HEK293 (cell line): ENCODE data around the gene C12orf42.

Experiments
- CTCF ChIA-PET: fragments of 350-600 bp; formaldehyde crosslinking; extraction: SDS; loops from one replicate; lab custom pipeline; 2021; ENCODE audit warnings: antibody characterized with exemption; lab: Yijun Ruan, JAX
- POLR2A ChIA-PET: fragments of 300-600 bp; formaldehyde crosslinking; extraction: SDS; loops from one replicate; lab custom pipeline; 2020; ENCODE audit warnings: antibody characterized with exemption, inconsistent platforms; lab: Yijun Ruan, JAX
- H3K27ac ChIP-seq: fragments of 200-500 bp; sonication (Bioruptor generic); 2 replicates; pipeline ENCODE4 v1.5.1; 2014; ENCODE audit warnings: low read depth, low read length, control low read depth, inconsistent platforms; ENCODE audit errors: extremely low read depth
- H3K36me3 ChIP-seq, 2 experiments: fragments of 200-500 bp in 1 of 2; sonication (Bioruptor generic) in 1 of 2; 1 replicate in 1 of 2; 2 replicates in 1 of 2; pipeline ENCODE4 v1.5.1; 2014 to 2017; ENCODE audit warnings: inconsistent platforms in 2 of 2, low read length in 2 of 2; ENCODE audit not compliant: control insufficient read depth in 2 of 2, insufficient read depth in 1 of 2
- H3K4me1 ChIP-seq: fragments of 200-500 bp; sonication (Bioruptor generic); 2 replicates; pipeline ENCODE4 v1.5.1; 2014; ENCODE audit warnings: mild to moderate bottlenecking, low read length, inconsistent platforms; ENCODE audit not compliant: control insufficient read depth, insufficient read depth
- H3K4me3 ChIP-seq: 2 replicates; pipeline ENCODE4 v1.5.1; 2011; ENCODE audit warnings: low read depth, mild to moderate bottlenecking, control low read depth, low read length, moderate library complexity
- H3K9me3 ChIP-seq: fragments of 200-500 bp; sonication (Bioruptor generic); 2 replicates; pipeline ENCODE4 v1.5.1; 2014; ENCODE audit warnings: low read depth, low read length, inconsistent platforms; ENCODE audit not compliant: control insufficient read depth, insufficient read depth
- AEBP2 ChIP-seq: fragments of 450-650 bp; formaldehyde crosslinking; IDR thresholded peaks from 2 replicates; pipeline ENCODE4 v1.5.1; 2016; ENCODE audit warnings: missing biosample characterization, missing genetic modification characterization, borderline replicate concordance
- CTCF ChIP-seq: fragments of 450-650 bp; formaldehyde crosslinking; IDR thresholded peaks from 2 replicates; pipeline ENCODE4 v1.5.1; 2016; ENCODE audit warnings: missing biosample characterization, missing genetic modification characterization
- HOXC10 ChIP-seq: sonication (generic); formaldehyde crosslinking; IDR thresholded peaks from 2 replicates; pipeline ENCODE4 v1.8.1; 2023; ENCODE audit warnings: mild to moderate bottlenecking, missing genetic modification reagents
- KLF1 ChIP-seq: fragments of 450-650 bp; formaldehyde crosslinking; IDR thresholded peaks from 2 replicates; pipeline ENCODE4 v1.5.1; 2016; ENCODE audit warnings: missing biosample characterization, missing genetic modification characterization
- TCF7L2 ChIP-seq: IDR thresholded peaks from 2 replicates; pipeline ENCODE4 v1.6.1; 2011; ENCODE audit warnings: low read depth, mild to moderate bottlenecking, inconsistent platforms, low read length, moderate library complexity, borderline replicate concordance
- WT1 ChIP-seq: fragments of 450-650 bp; formaldehyde crosslinking; IDR thresholded peaks from 2 replicates; pipeline ENCODE4 v1.5.1; 2016; ENCODE audit warnings: missing biosample characterization, missing genetic modification characterization
- ZNF10 ChIP-seq: fragments of 450-650 bp; formaldehyde crosslinking; IDR thresholded peaks from 2 replicates; pipeline ENCODE4 v1.5.1; 2017; ENCODE audit warnings: missing biosample characterization, missing genetic modification characterization
- ZNF132 ChIP-seq: fragments of 450-650 bp; formaldehyde crosslinking; IDR thresholded peaks from 2 replicates; pipeline ENCODE4 v1.5.1; 2017; ENCODE audit warnings: missing biosample characterization, missing genetic modification characterization, borderline replicate concordance
- ZNF138 ChIP-seq: fragments of 450-650 bp; formaldehyde crosslinking; IDR thresholded peaks from 2 replicates; pipeline ENCODE4 v1.5.1; 2016; ENCODE audit warnings: missing biosample characterization, missing genetic modification characterization, borderline replicate concordance
- ZNF169 ChIP-seq: fragments of 450-650 bp; formaldehyde crosslinking; IDR thresholded peaks from 2 replicates; pipeline ENCODE4 v1.5.1; 2016; ENCODE audit warnings: missing biosample characterization, missing genetic modification characterization
- ZNF514 ChIP-seq: fragments of 450-650 bp; formaldehyde crosslinking; IDR thresholded peaks from 2 replicates; pipeline ENCODE4 v1.5.1; 2016; ENCODE audit warnings: missing biosample characterization, missing genetic modification characterization
- ZNF624 ChIP-seq: fragments of 450-650 bp; formaldehyde crosslinking; IDR thresholded peaks from 2 replicates; pipeline ENCODE4 v1.5.1; 2017; ENCODE audit warnings: missing biosample characterization, missing genetic modification characterization
- ZSCAN30 ChIP-seq: fragments of 450-650 bp; IDR thresholded peaks from 2 replicates; pipeline ENCODE4 v1.5.1; 2018; ENCODE audit warnings: missing biosample characterization, mild to moderate bottlenecking, missing genetic modification characterization, moderate library complexity
- ZSCAN5A ChIP-seq: fragments of 450-650 bp; formaldehyde crosslinking; IDR thresholded peaks from 2 replicates; pipeline ENCODE4 v1.5.1; 2016; ENCODE audit warnings: missing biosample characterization, missing genetic modification characterization
- TF ChIP-seq, protein P1 (sequence below): fragments of 450-650 bp; IDR thresholded peaks from 2 replicates; pipeline ENCODE4 v1.5.1; 2018; ENCODE audit warnings: missing biosample characterization, missing genetic modification characterization
- TF ChIP-seq, protein P2 (sequence below): sonication (generic); formaldehyde crosslinking; IDR thresholded peaks from 2 replicates; pipeline ENCODE4 v1.8.1; 2022; ENCODE audit warnings: mild to moderate bottlenecking, moderate library complexity, missing genetic modification reagents
- TF ChIP-seq, protein P3 (sequence below): fragments of 450-650 bp; formaldehyde crosslinking; IDR thresholded peaks from 2 replicates; pipeline ENCODE4 v1.5.1; 2016; ENCODE audit warnings: missing biosample characterization, missing genetic modification characterization, borderline replicate concordance
- TF ChIP-seq, protein P4 (sequence below): fragments of 450-650 bp; formaldehyde crosslinking; conservative IDR thresholded peaks from 2 replicates; pipeline ENCODE4 v1.5.1; 2016; ENCODE audit warnings: low read depth, missing biosample characterization, missing genetic modification characterization

C12orf42 gene

DNA sequence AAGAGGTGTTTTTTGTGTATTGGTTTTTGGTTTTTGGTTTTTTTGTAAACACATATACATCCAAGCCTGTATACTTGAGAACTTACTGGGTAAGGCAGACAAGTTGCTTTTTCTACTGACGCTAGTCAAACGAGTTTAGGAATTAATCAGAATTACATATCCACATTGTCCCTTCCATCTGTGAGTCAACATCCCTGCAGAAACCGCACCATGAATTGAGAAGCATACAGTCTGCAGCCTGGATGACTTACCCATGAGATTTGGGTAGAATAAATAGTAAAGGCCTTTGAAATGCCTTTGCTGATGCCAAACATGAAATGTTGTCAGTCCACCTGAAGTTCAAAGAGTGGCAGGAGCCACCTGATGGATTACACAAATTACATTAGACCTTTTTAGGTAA is 21.4 kb upstream of the C12orf42 start:
- POLR2A ChIA-PET = no interaction called here
- CTCF ChIA-PET = interaction anchor here (0.7 kb wide), 1 partner anchor 1465 kb away, joined by 3 read pairs; no protein-coding TSS in a partner anchor
- Histone ChIP-seq H3K27ac (no peak overlapping the region), H3K4me3 (no peak overlapping the region), H3K36me3 (no peaks in the 10 kb centered on the region), H3K9me3 (no peaks in the 10 kb centered on the region), H3K4me1 (no peaks in the 10 kb centered on the region)
- TF ChIP-seq WT1 (tag by site-specific recombination) = no peak
- no peak for TF ChIP-seq AEBP2 (tag by site-specific recombination)
- TF ChIP-seq, protein P1, sequence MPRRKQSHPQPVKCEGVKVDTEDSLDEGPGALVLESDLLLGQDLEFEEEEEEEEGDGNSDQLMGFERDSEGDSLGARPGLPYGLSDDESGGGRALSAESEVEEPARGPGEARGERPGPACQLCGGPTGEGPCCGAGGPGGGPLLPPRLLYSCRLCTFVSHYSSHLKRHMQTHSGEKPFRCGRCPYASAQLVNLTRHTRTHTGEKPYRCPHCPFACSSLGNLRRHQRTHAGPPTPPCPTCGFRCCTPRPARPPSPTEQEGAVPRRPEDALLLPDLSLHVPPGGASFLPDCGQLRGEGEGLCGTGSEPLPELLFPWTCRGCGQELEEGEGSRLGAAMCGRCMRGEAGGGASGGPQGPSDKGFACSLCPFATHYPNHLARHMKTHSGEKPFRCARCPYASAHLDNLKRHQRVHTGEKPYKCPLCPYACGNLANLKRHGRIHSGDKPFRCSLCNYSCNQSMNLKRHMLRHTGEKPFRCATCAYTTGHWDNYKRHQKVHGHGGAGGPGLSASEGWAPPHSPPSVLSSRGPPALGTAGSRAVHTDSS (tag by site-specific recombination) = no peak
- TF ChIP-seq, protein P2, sequence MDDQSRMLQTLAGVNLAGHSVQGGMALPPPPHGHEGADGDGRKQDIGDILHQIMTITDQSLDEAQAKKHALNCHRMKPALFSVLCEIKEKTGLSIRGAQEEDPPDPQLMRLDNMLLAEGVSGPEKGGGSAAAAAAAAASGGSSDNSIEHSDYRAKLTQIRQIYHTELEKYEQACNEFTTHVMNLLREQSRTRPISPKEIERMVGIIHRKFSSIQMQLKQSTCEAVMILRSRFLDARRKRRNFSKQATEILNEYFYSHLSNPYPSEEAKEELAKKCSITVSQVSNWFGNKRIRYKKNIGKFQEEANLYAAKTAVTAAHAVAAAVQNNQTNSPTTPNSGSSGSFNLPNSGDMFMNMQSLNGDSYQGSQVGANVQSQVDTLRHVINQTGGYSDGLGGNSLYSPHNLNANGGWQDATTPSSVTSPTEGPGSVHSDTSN (CRISPR knock-in tag) = no peak
- TF ChIP-seq ZNF132 (tag by site-specific recombination) = no peak
- TF ChIP-seq ZNF514 (tag by site-specific recombination) = no peak
- no peak for TF ChIP-seq ZNF169 (tag by site-specific recombination)
- no peak for TF ChIP-seq CTCF
- no peak for TF ChIP-seq KLF1
- TF ChIP-seq, protein P3, sequence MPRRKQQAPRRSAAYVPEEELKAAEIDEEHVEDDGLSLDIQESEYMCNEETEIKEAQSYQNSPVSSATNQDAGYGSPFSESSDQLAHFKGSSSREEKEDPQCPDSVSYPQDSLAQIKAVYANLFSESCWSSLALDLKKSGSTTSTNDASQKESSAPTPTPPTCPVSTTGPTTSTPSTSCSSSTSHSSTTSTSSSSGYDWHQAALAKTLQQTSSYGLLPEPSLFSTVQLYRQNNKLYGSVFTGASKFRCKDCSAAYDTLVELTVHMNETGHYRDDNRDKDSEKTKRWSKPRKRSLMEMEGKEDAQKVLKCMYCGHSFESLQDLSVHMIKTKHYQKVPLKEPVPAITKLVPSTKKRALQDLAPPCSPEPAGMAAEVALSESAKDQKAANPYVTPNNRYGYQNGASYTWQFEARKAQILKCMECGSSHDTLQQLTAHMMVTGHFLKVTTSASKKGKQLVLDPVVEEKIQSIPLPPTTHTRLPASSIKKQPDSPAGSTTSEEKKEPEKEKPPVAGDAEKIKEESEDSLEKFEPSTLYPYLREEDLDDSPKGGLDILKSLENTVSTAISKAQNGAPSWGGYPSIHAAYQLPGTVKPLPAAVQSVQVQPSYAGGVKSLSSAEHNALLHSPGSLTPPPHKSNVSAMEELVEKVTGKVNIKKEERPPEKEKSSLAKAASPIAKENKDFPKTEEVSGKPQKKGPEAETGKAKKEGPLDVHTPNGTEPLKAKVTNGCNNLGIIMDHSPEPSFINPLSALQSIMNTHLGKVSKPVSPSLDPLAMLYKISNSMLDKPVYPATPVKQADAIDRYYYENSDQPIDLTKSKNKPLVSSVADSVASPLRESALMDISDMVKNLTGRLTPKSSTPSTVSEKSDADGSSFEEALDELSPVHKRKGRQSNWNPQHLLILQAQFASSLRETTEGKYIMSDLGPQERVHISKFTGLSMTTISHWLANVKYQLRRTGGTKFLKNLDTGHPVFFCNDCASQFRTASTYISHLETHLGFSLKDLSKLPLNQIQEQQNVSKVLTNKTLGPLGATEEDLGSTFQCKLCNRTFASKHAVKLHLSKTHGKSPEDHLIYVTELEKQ (tag by site-specific recombination) = no peak
- TF ChIP-seq ZNF624 (tag by site-specific recombination) = no peak
- no peak for TF ChIP-seq TCF7L2
- TF ChIP-seq ZNF138 (tag by site-specific recombination) = no peak
- no peak for TF ChIP-seq ZNF10 (tag by site-specific recombination)
- TF ChIP-seq HOXC10 (CRISPR knock-in tag) = no peak
- no peak for TF ChIP-seq ZSCAN5A
- no peak for TF ChIP-seq ZSCAN30 (tag by site-specific recombination)
- TF ChIP-seq, protein P4, sequence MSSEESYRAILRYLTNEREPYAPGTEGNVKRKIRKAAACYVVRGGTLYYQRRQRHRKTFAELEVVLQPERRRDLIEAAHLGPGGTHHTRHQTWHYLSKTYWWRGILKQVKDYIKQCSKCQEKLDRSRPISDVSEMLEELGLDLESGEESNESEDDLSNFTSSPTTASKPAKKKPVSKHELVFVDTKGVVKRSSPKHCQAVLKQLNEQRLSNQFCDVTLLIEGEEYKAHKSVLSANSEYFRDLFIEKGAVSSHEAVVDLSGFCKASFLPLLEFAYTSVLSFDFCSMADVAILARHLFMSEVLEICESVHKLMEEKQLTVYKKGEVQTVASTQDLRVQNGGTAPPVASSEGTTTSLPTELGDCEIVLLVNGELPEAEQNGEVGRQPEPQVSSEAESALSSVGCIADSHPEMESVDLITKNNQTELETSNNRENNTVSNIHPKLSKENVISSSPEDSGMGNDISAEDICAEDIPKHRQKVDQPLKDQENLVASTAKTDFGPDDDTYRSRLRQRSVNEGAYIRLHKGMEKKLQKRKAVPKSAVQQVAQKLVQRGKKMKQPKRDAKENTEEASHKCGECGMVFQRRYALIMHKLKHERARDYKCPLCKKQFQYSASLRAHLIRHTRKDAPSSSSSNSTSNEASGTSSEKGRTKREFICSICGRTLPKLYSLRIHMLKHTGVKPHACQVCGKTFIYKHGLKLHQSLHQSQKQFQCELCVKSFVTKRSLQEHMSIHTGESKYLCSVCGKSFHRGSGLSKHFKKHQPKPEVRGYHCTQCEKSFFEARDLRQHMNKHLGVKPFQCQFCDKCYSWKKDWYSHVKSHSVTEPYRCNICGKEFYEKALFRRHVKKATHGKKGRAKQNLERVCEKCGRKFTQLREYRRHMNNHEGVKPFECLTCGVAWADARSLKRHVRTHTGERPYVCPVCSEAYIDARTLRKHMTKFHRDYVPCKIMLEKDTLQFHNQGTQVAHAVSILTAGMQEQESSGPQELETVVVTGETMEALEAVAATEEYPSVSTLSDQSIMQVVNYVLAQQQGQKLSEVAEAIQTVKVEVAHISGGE (tag by site-specific recombination) = no peak
